Activated CD4-positive, alpha-beta T cell treated with anti-CD3 and anti-CD28 coated beads, Interleukin-10, Interleukin-2, amounts not matched to agents 100 ng/mL and 50 ng/mL, durations not matched to agents 16 hours and 8 hours (primary cell): ENCODE results near the gene SUCNR1.
"Not testable (repeated sequence)": the region's sequence is repeated elsewhere in the genome, so short reads cannot be mapped to it uniquely, and the experiment has no call there.

Experiments
- DNase-seq: peaks from one replicate; pipeline ENCODE4 v3.0.0-alpha.2; 2020

Gene SUCNR1

DNA sequence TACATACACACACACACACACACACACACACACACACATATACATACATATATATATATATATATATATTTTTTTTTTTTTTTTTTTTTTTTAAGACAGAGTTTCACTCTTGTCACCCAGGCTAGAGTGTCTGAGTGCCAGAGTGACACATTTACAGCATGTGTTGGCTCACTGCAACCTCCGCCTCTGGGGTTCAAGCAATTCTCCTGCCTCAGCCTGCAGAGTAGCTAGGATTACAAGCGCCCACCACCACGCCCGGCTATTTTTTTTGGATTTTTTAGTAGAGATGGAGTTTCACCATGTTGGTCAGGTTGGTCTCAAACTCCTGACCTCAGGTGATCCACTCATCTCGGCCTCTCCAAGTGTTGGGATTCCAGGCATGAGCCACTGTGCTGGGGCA is 636 bp downstream of the SUCNR1 start:
- DNase-seq, result not testable (repeated sequence)

DNA sequence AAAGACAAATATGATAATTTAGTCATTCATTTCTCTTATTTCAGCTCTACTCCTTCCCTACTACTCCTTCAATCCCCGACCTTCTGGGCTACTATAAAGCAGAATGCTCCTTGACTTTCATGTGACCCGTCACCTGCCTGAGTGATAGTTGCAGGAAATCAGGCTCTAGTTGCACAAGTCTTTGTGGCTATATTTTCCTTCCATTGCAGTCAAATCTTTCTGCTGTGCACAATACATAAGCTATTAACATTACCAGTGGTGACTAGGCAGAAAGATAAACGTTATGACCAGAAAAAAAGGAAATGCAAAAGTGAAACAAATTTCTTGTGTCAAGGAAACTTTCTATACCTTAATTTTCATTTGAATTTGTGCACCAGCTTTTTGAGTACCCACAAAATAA is 2.3 kb downstream of the SUCNR1 start:
- peak; percentile 15 for DNase-seq

DNA sequence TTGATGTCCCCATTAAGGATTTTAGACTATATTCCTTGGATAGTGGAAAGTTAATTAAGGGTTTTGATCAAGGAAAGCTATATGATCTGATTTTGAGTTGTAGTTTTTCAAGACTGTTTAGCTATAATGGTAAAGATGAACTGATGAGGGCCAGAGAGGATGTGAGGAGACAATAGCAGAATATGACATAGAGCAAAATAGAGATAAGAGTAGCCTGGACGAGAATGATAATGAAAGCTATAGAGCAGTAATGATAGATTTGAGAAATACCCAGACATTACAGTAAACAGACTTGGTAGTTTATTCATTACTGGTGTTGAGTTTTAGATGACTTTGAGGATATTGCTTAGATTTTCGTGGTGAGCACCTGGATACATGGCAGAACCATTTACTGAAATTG is 3.8 kb downstream of the SUCNR1 start:
- DNase-seq, result no peak

DNA sequence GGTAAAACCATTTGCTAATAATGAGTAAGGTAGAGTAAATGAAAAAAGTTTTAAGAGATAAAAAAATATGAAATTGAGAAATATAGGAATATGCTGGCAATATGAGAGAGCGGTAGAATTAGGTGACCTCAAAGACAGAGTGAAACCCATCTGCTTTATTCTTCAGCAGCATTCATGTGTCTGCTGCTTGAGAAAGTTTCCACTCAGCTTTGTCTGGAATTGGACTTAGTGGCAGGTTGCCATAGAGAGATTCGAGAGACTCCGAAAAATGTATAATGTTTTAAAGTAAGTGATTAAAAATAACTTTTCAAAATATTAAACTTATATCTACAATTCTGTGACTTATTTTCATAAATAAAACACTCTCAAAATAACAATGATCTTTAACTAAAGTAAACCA is 5.0 kb downstream of the SUCNR1 start:
- DNase-seq, result no peak

DNA sequence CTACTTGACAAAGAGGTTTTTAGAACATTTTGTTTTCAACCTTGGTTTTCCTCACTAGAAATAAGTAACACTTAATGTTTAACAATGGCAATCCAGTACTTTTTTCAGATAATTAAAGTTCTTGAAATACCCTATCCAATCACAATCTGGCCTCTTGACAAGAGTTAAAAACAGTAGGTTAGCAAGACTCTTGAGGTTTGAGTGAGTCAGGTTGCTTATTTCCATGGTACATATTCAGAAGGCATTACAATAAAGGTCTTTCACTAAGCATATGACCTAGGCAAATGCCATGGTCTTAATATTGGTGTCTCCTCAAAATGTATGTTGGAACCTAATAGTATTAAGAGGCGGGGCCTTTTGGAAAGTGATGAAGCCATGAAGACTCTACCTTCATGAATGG is 5.6 kb downstream of the SUCNR1 start:
- DNase-seq, result no peak

DNA sequence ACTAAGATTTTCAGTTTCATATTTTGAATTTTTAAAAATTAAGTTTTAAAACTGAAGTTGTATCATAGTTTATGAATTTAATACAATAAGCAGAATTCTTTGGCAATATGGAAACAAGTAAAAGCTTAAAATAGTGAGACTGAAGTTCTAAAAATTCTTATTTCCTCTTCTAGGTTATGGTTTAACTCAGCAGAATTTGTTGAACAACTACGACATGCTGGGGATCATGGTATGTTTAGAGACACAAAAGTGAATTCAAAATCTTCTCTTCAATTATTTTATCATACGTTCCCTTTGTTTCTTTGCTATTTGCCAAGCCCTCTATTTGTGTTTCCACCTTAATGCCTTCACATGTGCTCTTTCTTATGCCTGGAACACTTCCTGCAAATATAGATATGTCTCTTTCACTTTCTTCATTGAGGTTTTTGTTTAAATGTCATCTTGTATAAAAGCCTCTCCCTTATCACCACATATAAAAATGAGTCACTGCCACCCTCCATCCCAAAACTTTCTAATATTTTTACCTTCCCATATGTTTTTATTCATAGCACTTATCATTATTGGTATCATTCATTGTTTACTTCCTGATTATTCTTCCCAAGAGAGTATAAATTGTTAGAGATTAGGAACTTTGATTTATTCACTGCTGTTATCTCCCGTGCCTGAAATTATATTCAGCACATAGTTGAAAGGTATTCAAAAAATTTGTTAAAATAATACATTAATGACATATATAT is 6.4 kb downstream of the SUCNR1 start:
- no peak for DNase-seq

DNA sequence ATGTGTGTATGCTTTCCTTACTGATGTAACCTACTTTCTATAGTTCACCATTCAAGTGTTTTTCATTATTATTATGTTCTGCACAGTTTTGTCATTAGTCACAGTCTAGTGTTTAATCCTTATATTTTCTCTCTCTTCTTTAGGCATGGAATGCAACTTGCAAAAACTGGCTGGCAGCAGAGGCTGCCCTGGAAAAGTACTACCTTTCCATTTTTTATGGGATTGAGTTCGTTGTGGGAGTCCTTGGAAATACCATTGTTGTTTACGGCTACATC is 6.9 kb downstream of the SUCNR1 start:
- DNase-seq, result no peak

DNA sequence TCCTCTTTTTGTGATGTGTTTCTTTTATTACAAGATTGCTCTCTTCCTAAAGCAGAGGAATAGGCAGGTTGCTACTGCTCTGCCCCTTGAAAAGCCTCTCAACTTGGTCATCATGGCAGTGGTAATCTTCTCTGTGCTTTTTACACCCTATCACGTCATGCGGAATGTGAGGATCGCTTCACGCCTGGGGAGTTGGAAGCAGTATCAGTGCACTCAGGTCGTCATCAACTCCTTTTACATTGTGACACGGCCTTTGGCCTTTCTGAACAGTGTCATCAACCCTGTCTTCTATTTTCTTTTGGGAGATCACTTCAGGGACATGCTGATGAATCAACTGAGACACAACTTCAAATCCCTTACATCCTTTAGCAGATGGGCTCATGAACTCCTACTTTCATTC is 7.7 kb downstream of the SUCNR1 start:
- no peak for DNase-seq

DNA sequence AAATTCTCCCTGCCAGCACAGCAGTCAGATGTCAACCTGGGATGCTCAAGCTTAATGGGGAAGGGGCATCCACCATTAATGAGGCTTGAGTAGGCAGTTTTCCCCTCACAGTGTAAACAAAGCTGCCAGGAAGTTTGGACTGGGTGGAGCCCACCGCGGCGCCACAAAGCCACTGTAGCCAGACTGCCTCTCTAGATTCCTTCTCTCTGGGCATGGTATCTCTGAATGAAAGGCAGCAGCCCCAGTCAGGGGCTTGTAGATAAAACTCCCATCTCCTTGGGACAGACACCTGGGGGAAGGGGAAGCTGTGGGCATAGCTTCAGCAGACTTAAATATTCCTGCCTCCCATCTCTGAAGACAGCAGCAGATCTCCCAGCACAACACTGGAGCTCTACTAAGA is 12.0 kb downstream of the SUCNR1 start:
- DNase-seq, result not testable (repeated sequence)

DNA sequence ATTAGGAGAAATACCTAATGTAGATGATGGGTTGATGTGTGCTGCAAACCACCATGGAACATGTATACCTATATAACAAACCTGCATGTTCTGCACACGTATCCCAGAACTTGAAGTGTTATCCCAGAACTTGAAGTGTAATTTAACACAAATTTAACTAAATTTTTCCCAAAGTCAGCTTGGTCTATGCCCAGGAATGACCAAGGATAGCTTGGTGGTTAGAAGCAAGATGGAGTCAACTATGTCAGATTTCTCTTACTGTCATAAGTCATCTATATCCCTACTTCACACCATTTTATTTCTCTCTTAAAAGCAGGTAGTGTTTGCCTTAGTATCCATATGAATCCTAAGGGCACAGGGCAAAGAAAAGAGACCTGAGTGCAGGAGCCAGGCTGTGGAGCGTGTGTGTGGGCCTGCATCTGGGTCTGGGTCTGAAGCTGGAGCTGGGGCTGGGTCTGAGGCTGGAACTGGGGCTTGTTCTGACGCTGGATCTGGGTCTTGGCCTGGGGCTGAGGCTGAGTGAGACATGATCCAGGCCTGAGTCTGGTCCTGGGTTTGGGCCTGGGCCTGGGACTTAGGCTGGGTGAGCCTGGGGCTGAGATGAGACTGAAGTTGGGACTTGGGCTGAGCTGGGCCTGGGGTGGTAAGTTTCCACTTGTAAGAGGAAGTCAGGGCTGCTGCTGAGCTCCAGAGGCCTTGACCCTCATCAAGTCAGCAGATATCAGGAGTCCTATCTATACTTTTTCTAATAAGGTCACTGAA is 14.2 kb downstream of the SUCNR1 start:
- DNase-seq, result not testable (repeated sequence)

DNA sequence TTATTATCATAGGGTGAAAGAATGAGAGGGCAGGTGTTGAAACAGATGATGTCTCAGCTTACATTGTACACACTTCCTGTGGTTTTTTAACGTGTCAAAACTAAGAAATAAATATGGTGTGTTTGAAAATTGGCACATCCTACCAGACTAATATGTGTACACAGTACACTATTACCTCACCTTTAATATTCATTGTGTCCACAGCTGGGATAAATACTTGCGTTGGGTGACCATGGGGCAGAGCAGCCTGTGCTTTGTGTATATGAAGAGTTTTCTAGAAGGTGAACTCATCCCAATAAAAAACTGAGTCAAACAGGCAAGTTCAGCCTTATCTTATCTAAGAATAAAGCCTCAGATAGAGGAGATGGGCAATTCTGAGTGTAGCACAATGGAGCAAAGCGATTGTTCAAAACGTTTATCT is 17.3 kb downstream of the SUCNR1 start:
- DNase-seq, result peak; percentile 28

DNA sequence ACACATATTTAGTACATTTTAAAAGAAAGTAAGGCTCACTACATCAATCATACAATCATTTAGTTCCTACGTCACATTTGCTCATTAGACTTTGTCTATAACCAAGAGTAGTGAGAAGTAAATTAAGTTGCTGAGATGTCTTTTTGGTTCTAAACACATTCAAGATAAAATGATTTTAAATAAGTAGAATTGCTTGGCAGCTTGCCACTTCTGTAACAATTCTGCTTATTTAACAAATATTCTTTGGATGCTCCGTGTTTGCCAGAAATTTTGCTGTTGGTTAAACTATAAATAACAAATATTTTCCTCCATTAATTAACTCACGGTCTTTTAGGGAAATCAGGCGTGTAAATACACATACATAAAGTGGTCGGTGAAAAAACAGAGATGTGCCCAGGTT is 18.3 kb downstream of the SUCNR1 start:
- no peak for DNase-seq

DNA sequence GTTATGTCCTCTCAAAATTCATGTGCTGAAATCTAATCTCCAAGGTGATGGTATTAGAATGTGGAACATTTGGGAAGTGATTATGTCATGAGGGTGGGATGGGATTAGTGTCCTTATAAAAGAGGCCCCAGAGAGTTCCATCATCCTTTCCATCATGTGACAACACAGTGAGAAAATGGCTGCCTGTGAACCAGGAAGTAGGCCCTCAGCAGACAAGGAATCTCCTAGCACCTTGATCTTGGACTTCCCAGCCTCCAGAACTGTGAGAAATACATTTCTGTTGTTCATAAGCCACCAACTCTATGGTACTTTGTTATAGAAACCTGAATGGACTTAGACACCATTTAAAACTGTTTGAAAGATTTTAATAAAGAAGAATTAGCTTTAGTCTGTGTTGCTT is 20.8 kb downstream of the SUCNR1 start:
- DNase-seq, result no peak

DNA sequence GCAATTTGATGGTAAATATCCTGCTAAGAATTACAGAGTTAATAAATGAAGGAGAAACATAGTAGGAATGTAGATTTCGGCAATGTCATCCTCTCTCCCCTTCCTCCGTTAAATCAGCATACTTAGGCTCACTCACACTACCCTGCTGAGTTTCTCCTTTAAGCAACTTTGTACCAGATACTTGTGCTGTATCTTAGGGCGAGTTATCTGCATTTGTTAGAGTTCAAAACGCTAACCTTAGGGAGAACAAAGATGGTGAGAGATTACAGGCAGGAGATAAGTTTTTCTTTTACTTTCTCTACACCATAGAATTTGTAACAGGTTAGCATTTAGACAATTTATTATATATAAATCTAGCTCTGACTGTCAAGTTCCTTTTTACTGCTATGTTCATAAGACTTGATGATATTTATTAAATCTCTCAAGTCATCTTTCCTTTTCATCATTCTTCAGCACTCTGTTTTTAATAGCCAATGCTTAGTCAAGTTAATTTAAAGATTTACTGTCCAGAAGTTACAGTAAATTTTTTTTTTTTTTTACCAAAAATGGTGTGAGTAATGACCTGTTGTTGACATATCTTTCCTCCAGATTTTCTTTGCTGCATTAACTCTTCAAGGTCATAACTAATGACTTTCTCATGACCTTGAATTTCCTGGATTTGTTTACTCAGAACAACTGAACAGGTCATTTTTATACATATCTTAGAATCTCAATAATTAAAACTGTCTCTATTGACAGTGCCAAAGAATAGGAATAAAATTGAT is 22.2 kb downstream of the SUCNR1 start:
- DNase-seq, result no peak

DNA sequence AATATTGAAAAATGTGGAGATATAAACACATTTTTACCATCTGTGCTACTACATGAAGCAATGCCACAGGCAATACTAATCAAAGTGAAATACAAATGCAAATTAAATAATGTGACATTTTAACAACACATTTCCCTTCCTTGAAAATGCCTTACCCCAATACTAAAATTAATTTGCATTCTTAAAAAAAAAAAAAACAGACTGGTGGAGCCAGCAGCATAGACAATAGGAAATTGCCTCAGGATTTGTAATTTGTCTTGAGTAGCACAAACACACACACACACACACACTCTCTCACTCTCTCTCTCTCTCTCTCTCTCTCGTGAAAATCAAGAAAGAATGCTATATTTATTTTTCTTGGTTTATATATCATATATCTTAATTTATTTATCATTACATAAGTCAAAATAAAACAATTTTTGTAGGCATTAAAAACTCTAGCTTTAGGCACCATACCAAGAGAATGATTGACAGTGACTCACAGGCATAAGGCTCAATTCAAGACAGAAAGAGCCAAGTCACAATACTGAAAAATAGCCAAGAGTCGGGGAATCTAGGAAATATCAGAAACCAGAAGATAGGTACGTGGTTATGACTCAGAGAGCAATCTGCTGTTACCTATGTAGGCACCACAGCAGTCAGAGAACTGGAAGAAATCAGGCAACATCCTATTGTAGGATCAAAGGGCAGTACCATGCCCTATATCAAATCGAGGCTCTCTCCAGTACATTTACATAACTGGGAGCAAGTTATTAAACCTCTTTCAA is 23.0 kb downstream of the SUCNR1 start:
- DNase-seq, result peak; percentile 17

DNA sequence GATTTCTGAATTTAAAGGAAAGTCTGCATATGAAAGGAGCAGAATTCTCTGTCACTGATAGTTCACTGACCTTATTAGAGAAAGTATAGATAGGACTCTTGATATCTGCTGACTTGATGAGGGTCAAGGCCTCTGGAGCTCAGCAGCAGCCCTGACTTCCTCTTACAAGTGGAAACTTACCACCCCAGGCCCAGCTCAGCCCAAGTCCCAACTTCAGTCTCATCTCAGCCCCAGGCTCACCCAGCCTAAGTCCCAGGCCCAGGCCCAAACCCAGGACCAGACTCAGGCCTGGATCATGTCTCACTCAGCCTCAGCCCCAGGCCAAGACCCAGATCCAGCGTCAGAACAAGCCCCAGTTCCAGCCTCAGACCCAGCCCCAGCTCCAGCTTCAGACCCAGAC is 24.7 kb downstream of the SUCNR1 start:
- not testable (repeated sequence) for DNase-seq

DNA sequence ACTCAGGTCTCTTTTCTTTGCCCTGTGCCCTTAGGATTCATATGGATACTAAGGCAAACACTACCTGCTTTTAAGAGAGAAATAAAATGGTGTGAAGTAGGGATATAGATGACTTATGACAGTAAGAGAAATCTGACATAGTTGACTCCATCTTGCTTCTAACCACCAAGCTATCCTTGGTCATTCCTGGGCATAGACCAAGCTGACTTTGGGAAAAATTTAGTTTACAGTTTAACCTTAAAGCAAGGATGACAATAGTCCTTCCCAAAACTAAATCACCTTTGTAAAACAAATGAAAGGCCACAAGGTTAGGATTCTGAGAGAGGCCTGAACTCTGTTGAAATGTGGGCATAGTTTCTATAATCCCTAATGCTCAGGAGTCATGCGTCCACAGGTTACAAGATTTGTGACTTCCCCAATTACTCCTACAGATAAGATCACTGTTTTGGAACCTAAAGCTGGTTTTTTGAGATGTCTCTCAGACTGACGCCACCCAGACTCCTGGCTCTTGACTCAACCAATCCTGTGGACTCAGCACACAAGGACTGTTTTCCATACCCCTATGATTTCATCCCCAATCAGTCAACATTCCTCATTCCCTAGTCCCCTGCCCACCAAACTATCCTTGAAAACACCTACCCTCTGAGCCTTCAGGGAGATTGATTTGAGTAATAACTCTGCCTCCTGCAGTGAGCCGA is 25.3 kb downstream of the SUCNR1 start:
- not testable (repeated sequence) for DNase-seq

DNA sequence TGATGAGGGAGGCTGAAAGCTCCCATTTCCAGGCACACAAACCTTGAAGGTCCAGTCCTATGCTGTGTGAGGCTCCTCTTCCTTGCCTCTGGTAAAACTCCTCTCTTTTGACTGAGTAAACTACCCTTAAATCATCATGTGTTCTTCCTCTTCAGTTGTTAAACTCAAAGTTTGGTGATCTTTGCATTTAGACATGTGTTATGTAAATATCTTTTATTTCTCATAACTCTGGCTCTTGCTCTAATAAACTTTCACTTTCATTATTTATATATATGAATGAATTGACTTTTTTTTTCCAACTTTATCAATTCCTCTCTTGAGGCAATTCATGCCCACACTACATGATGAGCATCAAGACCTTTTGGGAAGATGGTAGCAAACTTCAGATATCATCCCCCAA is 26.6 kb downstream of the SUCNR1 start:
- no peak for DNase-seq

DNA sequence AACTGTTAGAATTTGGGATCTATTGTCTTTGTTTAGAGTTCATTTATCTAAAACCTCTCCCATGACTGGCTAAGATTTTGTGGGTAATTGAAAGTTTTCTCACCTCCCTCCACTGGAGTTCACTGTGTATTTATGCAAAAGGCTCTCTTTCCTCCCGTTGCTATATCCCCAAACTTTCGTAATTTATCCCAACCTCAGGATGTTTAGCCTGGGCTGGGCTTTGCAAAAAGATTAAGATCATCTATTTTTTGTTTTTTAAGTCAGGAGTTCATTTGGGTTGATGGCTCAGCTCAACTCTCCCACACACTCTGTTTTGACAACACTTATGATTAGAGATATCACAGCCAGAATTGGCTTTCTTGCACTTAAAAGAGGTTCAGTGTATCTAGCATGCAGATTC is 27.0 kb downstream of the SUCNR1 start:
- no peak for DNase-seq

DNA sequence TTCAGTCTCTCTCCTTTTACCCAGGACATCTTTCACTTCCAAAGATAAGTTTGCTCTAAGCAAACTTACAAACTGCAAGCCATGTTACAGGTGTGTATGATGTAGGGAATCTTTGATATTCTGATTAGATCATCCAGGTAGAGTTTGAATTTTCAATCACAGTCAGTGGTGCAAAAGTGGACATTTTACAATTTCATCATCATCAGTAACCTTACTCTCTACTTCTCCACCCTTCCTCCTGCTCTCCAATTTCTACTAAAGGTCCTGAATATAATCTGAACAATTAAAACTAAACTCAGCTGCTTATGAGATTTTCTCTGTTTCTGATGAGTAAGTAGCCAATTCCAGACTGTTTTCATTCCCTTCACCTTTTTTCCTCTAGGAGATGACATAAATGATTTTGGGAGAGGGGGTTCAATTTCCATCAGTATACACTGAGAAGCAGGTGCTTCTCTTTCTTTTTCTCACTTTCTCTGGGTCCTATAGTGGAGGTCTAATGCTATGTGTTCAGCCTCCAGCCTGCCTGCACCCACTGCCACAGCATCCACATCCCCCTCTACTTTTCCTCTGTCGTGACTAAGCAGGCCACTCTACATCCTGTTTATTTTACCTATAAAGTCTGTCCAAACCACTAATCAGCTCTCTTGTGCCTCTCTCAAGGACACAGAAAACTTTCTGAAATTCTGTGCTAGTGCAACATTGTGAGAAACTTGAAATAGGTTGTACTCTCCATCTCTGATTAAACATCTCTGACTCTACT is 27.6 kb downstream of the SUCNR1 start:
- no peak for DNase-seq

DNA sequence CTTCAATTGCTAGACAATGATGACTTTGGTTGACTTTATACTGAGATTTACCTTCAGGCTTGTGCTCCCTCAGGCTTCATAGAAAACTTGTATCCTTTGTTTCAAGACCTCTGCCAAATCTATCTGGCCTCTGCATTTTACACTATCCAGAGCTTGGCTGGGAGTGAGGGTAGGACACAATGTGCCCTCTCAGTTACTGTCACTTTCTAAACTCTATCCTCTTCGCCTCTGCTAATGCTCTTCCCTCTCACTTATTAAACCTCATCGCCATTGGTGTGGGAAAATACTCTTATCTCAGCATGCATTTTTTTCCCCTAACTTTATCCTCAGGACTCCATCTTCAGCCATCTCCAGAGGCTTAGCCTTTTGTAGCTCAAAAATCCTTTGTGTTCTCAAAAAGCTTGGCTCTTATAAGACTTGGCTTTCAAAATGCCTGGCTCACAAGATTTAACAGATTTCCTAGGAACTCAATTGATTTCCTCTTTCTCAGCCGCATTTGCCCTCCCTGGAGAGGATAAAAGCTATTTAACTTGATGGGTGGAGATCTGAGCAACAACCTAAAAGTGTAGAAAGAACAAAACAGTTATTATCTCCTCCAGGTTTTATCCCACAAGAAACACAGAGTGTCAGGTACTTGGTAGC is 28.3 kb downstream of the SUCNR1 start:
- no peak for DNase-seq
